GM19395 (cell line): Measurements from ENCODE around the gene LGALS8.
A peak's percentile ranks its signal among the peaks of the same experiment; 100 is the strongest.

Experiments used
- ATAC-seq: cut with Tn5 transposase; IDR thresholded peaks from one replicate; pipeline ENCODE4 v1.9.1; 2021; ENCODE audit warnings: mild to moderate bottlenecking, moderate library complexity; ENCODE audit not compliant: unreplicated experiment

Gene LGALS8

GRCh38 chr1:236508593-236509027 lies 15.2 kb upstream of the LGALS8 start:
- ATAC-seq = peak; percentile 70

DNA sequence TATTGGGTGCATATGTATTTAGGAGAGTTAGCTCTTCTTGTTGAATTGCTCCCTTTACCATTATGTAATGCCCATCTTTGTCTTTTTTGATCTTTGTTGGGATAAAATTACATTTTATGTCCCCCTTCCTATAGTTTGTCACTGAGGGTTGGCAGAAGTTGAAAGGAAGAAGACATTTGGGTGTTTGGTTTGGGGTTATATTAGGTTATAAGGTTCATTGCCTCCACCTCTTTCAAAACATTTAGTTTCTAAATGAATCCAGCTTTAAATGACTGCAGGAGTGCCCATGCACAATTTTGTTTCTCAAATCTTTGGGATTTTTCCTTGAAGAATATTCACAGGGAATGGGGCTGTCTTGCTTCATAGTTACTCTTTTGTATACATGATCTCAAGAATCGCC lies 14.6 kb upstream of the LGALS8 start:
- ATAC-seq = no peak

- ATAC-seq = no peak
Measured at GRCh38 chr1:236509647-236510401, 14.0 kb upstream of the LGALS8 start.

GRCh38 chr1:236511735-236512418 lies 11.9 kb upstream of the LGALS8 start:
- ATAC-seq = no peak

GRCh38 chr1:236514703-236515442 lies 8.9 kb upstream of the LGALS8 start:
- no peak for ATAC-seq

DNA sequence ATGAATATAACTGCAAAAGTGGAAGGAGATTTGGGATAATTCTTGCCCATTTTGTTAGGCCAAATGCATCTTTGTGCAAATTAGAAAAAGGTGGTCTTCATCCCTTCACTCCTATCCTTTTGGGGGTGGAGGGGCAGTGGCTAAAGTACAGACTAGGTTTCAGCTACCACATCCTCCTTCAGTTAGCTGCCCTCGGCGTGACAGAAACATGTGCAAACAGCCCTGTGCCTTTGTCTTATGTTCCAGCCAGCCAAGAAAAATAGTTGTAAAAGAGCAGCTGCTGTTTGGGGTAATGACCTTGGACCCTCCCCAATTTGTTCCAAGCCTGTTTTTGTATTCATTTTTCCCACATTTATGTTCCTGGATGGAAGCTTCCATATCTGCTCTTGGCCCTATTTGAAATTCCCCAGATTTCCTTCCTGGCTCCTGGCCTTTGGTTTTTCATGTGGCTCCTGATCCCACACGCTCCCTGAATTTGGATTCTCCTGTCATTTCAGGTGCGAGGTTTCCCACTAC lies 8.3 kb upstream of the LGALS8 start:
- ATAC-seq = no peak

- no peak for ATAC-seq
Measured at GRCh38 chr1:236516929-236517704, 6.7 kb upstream of the LGALS8 start.

DNA sequence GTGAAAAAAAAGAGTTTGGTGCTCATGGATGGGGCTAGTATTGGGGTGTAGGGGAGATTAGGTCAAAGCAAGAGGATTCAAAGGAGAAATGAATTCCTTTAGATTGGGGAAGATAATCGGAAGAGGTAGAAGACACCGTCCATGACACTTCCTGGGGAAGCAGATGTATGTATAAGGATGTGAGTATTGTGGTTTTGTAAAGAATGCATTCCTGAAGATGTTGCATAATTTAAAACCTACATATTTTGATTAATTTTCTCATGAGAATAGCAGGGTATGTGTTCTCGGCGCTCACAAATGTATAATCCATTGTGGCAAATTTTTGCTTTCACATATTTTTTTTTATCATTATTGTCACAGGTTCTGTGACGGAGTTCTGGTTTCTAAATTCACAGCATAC lies 5.5 kb upstream of the LGALS8 start:
- no peak for ATAC-seq

DNA sequence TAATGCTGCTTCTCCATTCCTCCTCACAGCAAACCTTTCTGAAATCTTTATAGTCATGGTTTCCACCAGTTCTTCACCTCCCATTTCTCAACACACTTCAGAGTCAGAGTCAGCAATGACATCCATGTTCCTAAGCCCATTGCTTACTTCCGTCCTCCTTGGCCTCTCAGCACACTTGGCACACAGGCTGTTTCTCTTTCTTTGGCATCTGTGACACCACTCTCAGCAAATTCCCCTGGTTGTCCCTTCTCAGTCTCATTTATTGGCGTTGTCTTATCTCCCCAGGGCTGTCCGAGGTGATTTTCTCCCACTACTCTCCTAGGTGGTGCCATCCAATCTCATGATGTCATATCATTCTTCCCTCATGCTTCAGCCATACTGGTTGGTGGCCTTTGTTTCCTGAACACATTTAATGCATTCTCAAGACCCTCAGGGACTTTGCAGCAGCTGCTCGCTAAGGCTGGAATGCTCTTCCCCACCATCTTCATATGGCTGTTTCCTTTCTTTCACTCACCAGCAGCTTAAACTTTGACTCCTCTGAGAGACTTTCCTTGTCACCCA lies 3.3 kb upstream of the LGALS8 start:
- no peak for ATAC-seq

GRCh38 chr1:236522937-236523703 lies 662 bp upstream of the LGALS8 start:
- ATAC-seq = peak; percentile 0

GRCh38 chr1:236524142-236524894 lies 536 bp downstream of the LGALS8 start:
- peak; percentile 91 for ATAC-seq

GRCh38 chr1:236524895-236525184 lies 1.1 kb downstream of the LGALS8 start:
- ATAC-seq = peak; percentile 6

- ATAC-seq = no peak
Measured at GRCh38 chr1:236526079-236526478, 2.3 kb downstream of the LGALS8 start.

DNA sequence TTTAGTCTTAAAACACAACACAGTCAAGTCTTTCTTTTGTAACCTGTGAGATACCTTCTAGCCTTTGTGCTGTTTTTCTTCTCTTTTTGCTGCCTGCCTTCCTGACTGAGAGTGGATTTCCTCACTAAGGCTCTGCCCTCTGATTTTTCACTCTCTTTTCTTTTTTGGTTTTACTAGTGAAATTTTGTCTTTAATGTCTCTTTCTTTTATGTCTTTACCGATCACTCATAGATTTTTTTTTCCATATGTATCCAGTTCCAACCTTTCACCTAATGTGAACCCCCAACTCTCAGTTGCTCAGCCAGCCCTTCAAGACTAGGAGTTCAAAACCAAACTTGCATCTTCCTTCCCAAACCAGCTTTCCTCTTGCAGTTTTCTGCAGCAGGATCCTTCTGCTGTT lies 6.5 kb downstream of the LGALS8 start:
- no peak for ATAC-seq

GRCh38 chr1:236530959-236531358 lies 7.2 kb downstream of the LGALS8 start:
- no peak for ATAC-seq

DNA sequence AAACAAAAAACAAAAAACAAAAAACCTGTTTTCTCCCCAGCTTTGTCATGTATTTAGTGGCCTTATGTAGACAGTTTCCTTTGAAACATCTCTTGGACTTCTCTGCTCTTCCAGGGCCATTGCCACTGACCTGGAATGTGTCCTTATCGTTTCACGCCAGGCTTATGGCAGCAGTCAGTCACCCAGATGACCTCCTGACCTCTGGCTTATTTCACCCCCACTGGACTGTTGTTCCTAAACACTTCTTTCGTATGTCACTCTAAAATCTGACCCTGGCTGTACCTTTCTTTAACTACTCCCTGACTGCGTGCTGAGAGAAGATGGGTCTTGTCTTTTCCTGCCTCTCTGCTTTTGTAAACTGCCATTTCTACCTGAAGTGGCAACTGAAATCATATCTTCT lies 9.1 kb downstream of the LGALS8 start:
- ATAC-seq = no peak

- no peak for ATAC-seq
Measured at GRCh38 chr1:236534151-236534651, 10.4 kb downstream of the LGALS8 start.

DNA sequence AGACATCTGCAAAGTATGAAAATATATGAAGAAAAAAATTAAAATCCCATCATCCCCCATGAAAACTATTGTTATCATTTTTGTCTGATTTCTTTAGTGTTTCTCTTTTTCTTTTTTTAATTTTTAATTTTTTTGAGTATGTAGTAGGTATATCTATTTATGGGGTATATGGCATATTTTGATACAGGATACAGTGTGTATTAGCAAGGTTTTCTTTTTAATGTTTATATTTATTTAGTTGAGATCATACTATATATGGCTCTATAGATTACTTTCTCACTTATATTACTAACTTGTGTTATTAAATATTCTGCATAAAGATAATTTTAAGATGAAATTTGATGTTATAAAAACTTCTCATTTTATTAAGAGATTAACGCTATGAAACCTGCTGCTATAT lies 11.4 kb downstream of the LGALS8 start:
- no peak for ATAC-seq

DNA sequence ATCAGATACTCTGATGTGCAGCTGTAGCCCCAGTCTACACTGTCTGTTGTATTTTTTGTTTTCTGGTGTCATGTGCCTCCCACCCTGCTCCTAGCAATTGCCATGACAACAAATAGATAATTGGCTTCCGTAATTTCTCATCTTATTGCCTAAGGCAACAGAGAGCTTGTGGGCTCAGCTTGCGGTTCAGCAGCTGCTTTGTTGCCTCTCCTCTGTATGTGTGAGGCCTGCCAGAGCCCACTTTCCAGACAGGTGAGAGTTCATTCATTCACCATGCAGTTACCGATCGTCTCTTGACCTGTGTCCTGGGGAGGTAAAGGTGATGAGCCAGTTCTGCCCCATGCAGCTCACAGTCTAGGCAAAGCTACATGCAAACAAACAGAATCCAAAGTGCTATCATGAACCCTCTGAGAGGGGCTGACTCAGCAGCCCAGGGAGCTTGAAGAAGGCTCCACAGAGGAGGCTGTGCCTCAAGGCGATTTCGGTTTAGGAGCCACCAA lies 11.9 kb downstream of the LGALS8 start:
- ATAC-seq = no peak
